ENCODE measurements around the gene AGBL1.
"Not testable (repeated sequence)": the region's sequence is repeated elsewhere in the genome, so short reads cannot be mapped to it uniquely, and the experiment has no call there.

Gene AGBL1

GRCh38 chr15:86849136-86849535 lies 769.5 kb downstream of the AGBL1 start:
- in situ Hi-C loops (cut with MboI; ENCODE audit: low sequenced_read_pairs): no loop called here

- in situ Hi-C loops (cut with MboI; ENCODE audit: low sequenced_read_pairs): no loop called here
These were observed 770.1 kb downstream of the AGBL1 start for GRCh38 chr15:86849558-86850285.

GRCh38 chr15:86850939-86851338 lies 771.3 kb downstream of the AGBL1 start:
- in situ Hi-C loops (cut with MboI; ENCODE audit: low sequenced_read_pairs): no loop called here

- in situ Hi-C loops (cut with MboI; ENCODE audit: low sequenced_read_pairs): no loop called here
These were observed 773.1 kb downstream of the AGBL1 start for GRCh38 chr15:86852741-86853140.

- in situ Hi-C loops (cut with MboI; ENCODE audit: low sequenced_read_pairs): no loop called here
These were observed 774.5 kb downstream of the AGBL1 start for GRCh38 chr15:86854176-86854575.

- in situ Hi-C loops (cut with MboI; ENCODE audit: low sequenced_read_pairs): no loop called here
These were observed 775.9 kb downstream of the AGBL1 start for GRCh38 chr15:86855307-86856291.

- in situ Hi-C loops (cut with MboI; ENCODE audit: low sequenced_read_pairs): no loop called here
These were observed 778.0 kb downstream of the AGBL1 start for GRCh38 chr15:86857701-86858100.

- in situ Hi-C loops (cut with MboI; ENCODE audit: low sequenced_read_pairs): no loop called here
These were observed 783.7 kb downstream of the AGBL1 start for GRCh38 chr15:86863226-86863915.

GRCh38 chr15:86865920-86866319 lies 786.2 kb downstream of the AGBL1 start:
- in situ Hi-C loops (cut with MboI; ENCODE audit: low sequenced_read_pairs): no loop called here

- in situ Hi-C loops (cut with MboI; ENCODE audit: low sequenced_read_pairs): no loop called here
These were observed 791.2 kb downstream of the AGBL1 start for GRCh38 chr15:86870846-86871245.

- in situ Hi-C loops (cut with MboI; ENCODE audit: low sequenced_read_pairs): no loop called here
These were observed 792.3 kb downstream of the AGBL1 start for GRCh38 chr15:86871964-86872363.

GRCh38 chr15:86872782-86873181 lies 793.1 kb downstream of the AGBL1 start:
- in situ Hi-C loops (cut with MboI; ENCODE audit: low sequenced_read_pairs): no loop called here

- in situ Hi-C loops (cut with MboI; ENCODE audit: low sequenced_read_pairs): no loop called here
These were observed 795.4 kb downstream of the AGBL1 start for GRCh38 chr15:86875067-86875466.

GRCh38 chr15:86876387-86876944 lies 796.8 kb downstream of the AGBL1 start:
- in situ Hi-C loops (cut with MboI; ENCODE audit: low sequenced_read_pairs): no loop called here

GRCh38 chr15:86877171-86877631 lies 797.5 kb downstream of the AGBL1 start:
- in situ Hi-C loops (cut with MboI; ENCODE audit: low sequenced_read_pairs): no loop called here

GRCh38 chr15:86878844-86879243 lies 799.2 kb downstream of the AGBL1 start:
- in situ Hi-C loops (cut with MboI; ENCODE audit: low sequenced_read_pairs): not testable (repeated sequence)

GRCh38 chr15:86879250-86880229 lies 799.9 kb downstream of the AGBL1 start:
- in situ Hi-C loops (cut with MboI; ENCODE audit: low sequenced_read_pairs): no loop called here

GRCh38 chr15:86885616-86886015 lies 805.9 kb downstream of the AGBL1 start:
- in situ Hi-C loops (cut with MboI; ENCODE audit: low sequenced_read_pairs): no loop called here

GRCh38 chr15:86892774-86893449 lies 813.2 kb downstream of the AGBL1 start:
- in situ Hi-C loops (cut with MboI; ENCODE audit: low sequenced_read_pairs): no loop called here
